K562 (cell line): ENCODE data around the gene NFIL3. TPM values are rescaled to one million over a fixed set of nuclear protein-coding genes. Genes with fewer than 3 reads are reported as not detected.

ENCODE experiments used
- ATAC-seq: fragments of 200-7000 bp; cut with Tn5 transposase; 3 replicates; pipeline ENCODE4 v1.9.1; 2020; ENCODE audit warnings: moderate library complexity
- BruUV-seq: library from RNA; stranded (reverse); fragments of 400-500 nt; replicated peaks from 2 replicates; lab custom pipeline; 2021; lab: Mats Ljungman, UMichigan
- CTCF ChIA-PET: fragments of 300-600 bp; formaldehyde crosslinking; extraction: SDS; loops from one replicate; lab custom pipeline; 2021; ENCODE audit warnings: low intra/inter-chr PET ratio; lab: Yijun Ruan, JAX
- POLR2A ChIA-PET: fragments of 300-600, 350-650 bp; sonication (Branson Sonifier 250); formaldehyde crosslinking; extraction: SDS; loops from one replicate; lab custom pipeline; 2021; ENCODE audit warnings: antibody characterized with exemption, inconsistent platforms; lab: Yijun Ruan, JAX
- DNase-seq, 4 experiments: peaks; one replicate each; pipeline versions ENCODE4 v3.0.0 to v3.0.0-alpha.2; 2011 to 2018; ENCODE audit warnings: low spot score in 3 of 4, mixed read lengths in 3 of 4; ENCODE audit errors: extremely low read depth in 1 of 4
- FAIRE-seq: peaks from 2 replicates; lab custom pipeline; 2011; peaks lifted over from hg19 to GRCh38; lab: Jason Lieb, UNC
- H2AFZ ChIP-seq: 2 replicates; pipeline ENCODE4 v1.6.0; 2011; ENCODE audit warnings: low read depth, low read length, control low read depth, inconsistent platforms
- H3K27ac ChIP-seq: fragments of 200-600 bp; 3 replicates; pipeline ENCODE4 v1.8.0; 2011; ENCODE audit warnings: low read depth, mild to moderate bottlenecking, control low read depth, inconsistent platforms, low read length, moderate library complexity, mixed read lengths; ENCODE audit errors: extremely low read depth
- H3K27me3 ChIP-seq, 2 experiments: fragments of 300-600 bp in 1 of 2; 2 replicates in 1 of 2; 3 replicates in 1 of 2; pipeline versions ENCODE4 v1.6.0 to v1.8.0; 2011; ENCODE audit warnings: inconsistent platforms in 2 of 2, low read length in 2 of 2, mild to moderate bottlenecking in 1 of 2, mixed read lengths in 1 of 2, moderate library complexity in 1 of 2; ENCODE audit not compliant: control insufficient read depth in 2 of 2, insufficient read depth in 2 of 2
- H3K36me3 ChIP-seq: fragments of 300-600 bp; 3 replicates; pipeline ENCODE4 v1.8.0; 2011; ENCODE audit warnings: mild to moderate bottlenecking, low read length, inconsistent platforms; ENCODE audit not compliant: control insufficient read depth, insufficient read depth
- H3K4me1 ChIP-seq, 2 experiments: fragments of 200-600 bp in 1 of 2; replicated peaks in 1 of 2; 2 replicates in 1 of 2; 3 replicates in 1 of 2; pipeline versions ENCODE4 v1.5.1 to v1.8.0; 2011; ENCODE audit warnings: inconsistent platforms in 2 of 2, low read length in 2 of 2, mild to moderate bottlenecking in 1 of 2, mixed read lengths in 1 of 2, moderate library complexity in 1 of 2; ENCODE audit not compliant: control insufficient read depth in 2 of 2, insufficient read depth in 2 of 2
- H3K4me2 ChIP-seq: 2 replicates; pipeline ENCODE4 v1.6.1; 2011; ENCODE audit warnings: low read length, control low read depth, inconsistent platforms, mixed read lengths; ENCODE audit not compliant: insufficient read depth
- H3K4me3 ChIP-seq: fragments of 200-600 bp; sonication (generic), shearing (Covaris generic); 2 replicates; pipeline ENCODE4 v1.5.1; 2016; ENCODE audit warnings: control low read depth, inconsistent platforms
- H3K79me2 ChIP-seq: fragments of 200-600 bp; 3 replicates; pipeline ENCODE4 v1.8.0; 2011; ENCODE audit warnings: low read length, inconsistent platforms; ENCODE audit not compliant: control insufficient read depth, insufficient read depth
- H3K9ac ChIP-seq, 2 experiments: 2 replicates each; pipeline versions ENCODE4 v1.6.0 to v1.6.1; 2011; ENCODE audit warnings: low read depth in 2 of 2, low read length in 2 of 2, control low read depth in 1 of 2, inconsistent platforms in 1 of 2, mild to moderate bottlenecking in 1 of 2, mixed read lengths in 1 of 2; ENCODE audit not compliant: insufficient read depth in 1 of 2
- H3K9me1 ChIP-seq: one replicate; pipeline ENCODE4 v1.6.0; 2011; ENCODE audit warnings: inconsistent platforms, mild to moderate bottlenecking, low read length, moderate library complexity; ENCODE audit not compliant: control insufficient read depth, insufficient read depth
- H3K9me3 ChIP-seq: replicated peaks from 2 replicates; pipeline ENCODE4 v1.5.1; 2011; ENCODE audit warnings: low read depth, low read length, inconsistent platforms; ENCODE audit not compliant: control insufficient read depth, insufficient read depth
- H4K20me1 ChIP-seq: replicated peaks from 2 replicates; pipeline ENCODE4 v1.6.1; 2011; ENCODE audit warnings: low read length, inconsistent platforms, mixed read lengths; ENCODE audit not compliant: control insufficient read depth, insufficient read depth
- ARID1B ChIP-seq: fragments of 450-650 bp; IDR thresholded peaks from 2 replicates; pipeline ENCODE4 v1.6.1; 2016; ENCODE audit warnings: antibody characterized with exemption, mild to moderate bottlenecking, inconsistent platforms
- CBFA2T2 ChIP-seq: fragments of 450-650 bp; conservative IDR thresholded peaks from 2 replicates; pipeline ENCODE4 v1.6.1; 2017; ENCODE audit warnings: mild to moderate bottlenecking
- CBFA2T3 ChIP-seq: fragments of 450-650 bp; IDR thresholded peaks from 2 replicates; pipeline ENCODE4 v1.6.1; 2017
- EP300 ChIP-seq: IDR thresholded peaks from 2 replicates; pipeline ENCODE4 v1.6.1; 2012; ENCODE audit warnings: low read length, improper control_type of control experiment
- HEY1 ChIP-seq: fragments of 250-450 bp; sonication (Bioruptor Pico); IDR thresholded peaks from 2 replicates; pipeline ENCODE4 v1.5.0; 2020; ENCODE audit warnings: mild to moderate bottlenecking, moderate library complexity, borderline replicate concordance
- KLF16 ChIP-seq: IDR thresholded peaks from 2 replicates; pipeline ENCODE4 v1.6.1; 2016; ENCODE audit warnings: antibody characterized with exemption
- KLF6 ChIP-seq: fragments of 250-450 bp; sonication (Bioruptor Pico); IDR thresholded peaks from 2 replicates; pipeline ENCODE4 v1.4.0; 2020; ENCODE audit warnings: mild to moderate bottlenecking, moderate library complexity, borderline replicate concordance
- L3MBTL2 ChIP-seq: fragments of 450-650 bp; IDR thresholded peaks from 2 replicates; pipeline ENCODE4 v1.6.1; 2016; ENCODE audit warnings: mild to moderate bottlenecking, moderate library complexity
- NFE2 ChIP-seq: IDR thresholded peaks from 2 replicates; pipeline ENCODE4 v1.6.1; 2014; ENCODE audit warnings: antibody characterized with exemption, low read depth
- OTX1 ChIP-seq: fragments of 450-650 bp; formaldehyde crosslinking; IDR thresholded peaks from 2 replicates; pipeline ENCODE4 v1.4.0; 2022; ENCODE audit warnings: mild to moderate bottlenecking
- PRPF4 ChIP-seq: fragments of 200-400 bp; formaldehyde crosslinking; IDR thresholded peaks from one replicate; pipeline ENCODE4 v1.6.1; 2017; ENCODE audit warnings: low read length, low read depth, mild to moderate bottlenecking; ENCODE audit not compliant: insufficient read depth, poor library complexity, severe bottlenecking
- TAL1 ChIP-seq: fragments of 450-650 bp; IDR thresholded peaks from 2 replicates; pipeline ENCODE4 v1.6.1; 2016; ENCODE audit warnings: mild to moderate bottlenecking
- TCF3 ChIP-seq: sonication (generic); formaldehyde crosslinking; IDR thresholded peaks from 2 replicates; pipeline ENCODE4 v1.4.0; 2020; ENCODE audit warnings: mild to moderate bottlenecking, missing genetic modification reagents
- TEAD4 ChIP-seq, 2 experiments: sonication (generic) in 1 of 2; formaldehyde crosslinking in 1 of 2; IDR thresholded peaks; 2 replicates each; pipeline versions ENCODE4 v1.6.1 to v1.8.0; 2012 to 2022; ENCODE audit warnings: borderline replicate concordance in 1 of 2, inconsistent platforms in 1 of 2, low read length in 1 of 2, mild to moderate bottlenecking in 1 of 2, missing genetic modification reagents in 1 of 2
- ZFP36 ChIP-seq: fragments of 150-350 bp; IDR thresholded peaks from 2 replicates; pipeline ENCODE4 v1.6.1; 2018; ENCODE audit warnings: low read length, low read depth; ENCODE audit not compliant: partially characterized antibody
- ZNF134 ChIP-seq: fragments of 250-450 bp; sonication (Bioruptor Pico); conservative IDR thresholded peaks from 2 replicates; pipeline ENCODE4 v1.4.0; 2020
- whole genome bisulfite sequencing: fragments of 100-300 bp; shearing (Covaris generic); methylation state at CpG from one replicate; pipeline ENCODE4 v1.1.6; 2016; ENCODE audit warnings: low coverage, mixed read lengths; ENCODE audit not compliant: insufficient coverage; ENCODE audit errors: missing lambda C conversion rate; 5-methylcytosine and 5-hydroxymethylcytosine counted together
- in situ Hi-C: fragments of 300-500 bp; cut with MboI; formaldehyde crosslinking; loops from 4 replicates; pipeline ENCODE4 v1.15.0; 2018; ENCODE audit warnings: inconsistent platforms, mixed read lengths
- intact Hi-C: fragments of 100-400 bp; cut with micrococcal nuclease; formaldehyde crosslinking; loops from 2 replicates; pipeline ENCODE4 v1.14.2; 2022
- polyA plus RNA-seq, 8 experiments: library from polyadenylated mRNA; depleted of rRNA in 4 of 8; stranded (reverse) in 5 of 8; unstranded in 3 of 8; fragments of >200 nt; fragmentation: Nextera tagmentation in 2 of 8; fragmentation: Illumina TruSeq in 1 of 8; extraction: Ambion mirVana in 2 of 8; extraction: Trizol in 1 of 8; gene quantifications; 2 replicates each; pipeline versions ENCODE4 v1.2.1 to v1.2.3, GENCODE V29; 2011 to 2014; ENCODE audit warnings: inconsistent platforms in 1 of 8, missing spikeins in 1 of 8
- total RNA-seq, 7 experiments: library from RNA; depleted of rRNA in 6 of 7; stranded (reverse); fragments of >200 nt in 6 of 7; fragmentation: Illumina TruSeq in 2 of 7; extraction: Trizol in 2 of 7; gene quantifications; 2 replicates each; pipeline versions ENCODE4 v1.2.1 to v1.2.3, GENCODE V29; 2011 to 2021; ENCODE audit warnings: low replicate concordance in 1 of 7
- TF ChIP-seq, protein P1 (sequence below): fragments of 250-450 bp; sonication (Bioruptor Pico); IDR thresholded peaks from 2 replicates; pipeline ENCODE4 v1.8.0; 2021; ENCODE audit warnings: mild to moderate bottlenecking, moderate library complexity
- TF ChIP-seq, protein P2 (sequence below): fragments of 250-450 bp; sonication (Bioruptor Pico); IDR thresholded peaks from 2 replicates; pipeline ENCODE4 v1.5.0; 2020; ENCODE audit warnings: mild to moderate bottlenecking
- TF ChIP-seq, protein P3 (sequence below): fragments of 250-450 bp; sonication (Bioruptor Pico); IDR thresholded peaks from 2 replicates; pipeline ENCODE4 v1.5.0; 2021; ENCODE audit warnings: mild to moderate bottlenecking, moderate library complexity

NFIL3 gene
- total and polyA plus RNA-seq, 9 of the 15 experiments (the other 6 are each of a cell fraction or from before 2014, with no cell fraction given) = 3.2 to 16.1 (median 9.3) TPM

DNA sequence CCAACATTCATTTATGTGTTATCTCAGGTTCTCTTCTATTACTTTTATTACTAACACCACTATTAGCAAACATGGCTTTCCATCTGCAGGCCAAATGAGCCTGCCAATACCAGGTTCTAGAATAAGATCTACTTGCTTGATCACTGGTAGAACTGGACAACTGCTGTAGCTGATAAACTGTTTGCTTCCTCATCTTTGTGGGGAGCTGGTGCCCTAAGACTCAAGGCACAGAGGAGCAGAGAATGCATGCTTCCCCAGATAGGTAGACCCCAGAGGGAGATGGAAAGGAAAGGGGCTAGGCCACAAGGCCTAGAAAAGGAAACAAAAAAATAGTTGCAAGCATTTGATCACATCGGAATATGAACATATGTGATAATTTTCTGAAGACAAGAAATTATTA lies 31.2 kb downstream of the NFIL3 start:
- Histone ChIP-seq H3K9ac (no peak overlapping the region), H3K9me1 (no peaks in the 10 kb centered on the region), H3K79me2 (no peaks in the 10 kb centered on the region), H3K27me3 (no peaks in the 10 kb centered on the region), H2AFZ (peak overlapping the region; percentile 35; the same call in 1 of the 2 replicates), H3K4me3 (no peak overlapping the region), H3K9me3 (no peaks in the 10 kb centered on the region), H3K36me3 (no peaks in the 10 kb centered on the region), H3K4me1 (no peaks in the 10 kb centered on the region), H3K27ac (no peak overlapping the region), H3K4me2 (no peak overlapping the region), H4K20me1 (no peaks in the 10 kb centered on the region)
- ChIA-PET CTCF (no interaction called here), POLR2A (no interaction called here)
- in situ Hi-C loops (no loop called here), intact Hi-C loops (no loop called here)
- BruUV-seq = no TSS peak
- FAIRE-seq (no peak), DNase-seq (peak in 1 of 4 experiments; percentile 14), ATAC-seq (no peak)
- WGBS = 23% methylated on average over 1 of the region's 1 CpG
- no peak for TF ChIP-seq NFE2
- TF ChIP-seq CBFA2T2 = 0 out of 2 replicates have a peak, but pooled peaks have one; percentile 7
- TF ChIP-seq, protein P1, sequence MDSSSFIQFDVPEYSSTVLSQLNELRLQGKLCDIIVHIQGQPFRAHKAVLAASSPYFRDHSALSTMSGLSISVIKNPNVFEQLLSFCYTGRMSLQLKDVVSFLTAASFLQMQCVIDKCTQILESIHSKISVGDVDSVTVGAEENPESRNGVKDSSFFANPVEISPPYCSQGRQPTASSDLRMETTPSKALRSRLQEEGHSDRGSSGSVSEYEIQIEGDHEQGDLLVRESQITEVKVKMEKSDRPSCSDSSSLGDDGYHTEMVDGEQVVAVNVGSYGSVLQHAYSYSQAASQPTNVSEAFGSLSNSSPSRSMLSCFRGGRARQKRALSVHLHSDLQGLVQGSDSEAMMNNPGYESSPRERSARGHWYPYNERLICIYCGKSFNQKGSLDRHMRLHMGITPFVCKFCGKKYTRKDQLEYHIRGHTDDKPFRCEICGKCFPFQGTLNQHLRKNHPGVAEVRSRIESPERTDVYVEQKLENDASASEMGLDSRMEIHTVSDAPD (CRISPR knock-in tag) = no peak
- TF ChIP-seq ARID1B = peak; percentile 45
- TF ChIP-seq, protein P2, sequence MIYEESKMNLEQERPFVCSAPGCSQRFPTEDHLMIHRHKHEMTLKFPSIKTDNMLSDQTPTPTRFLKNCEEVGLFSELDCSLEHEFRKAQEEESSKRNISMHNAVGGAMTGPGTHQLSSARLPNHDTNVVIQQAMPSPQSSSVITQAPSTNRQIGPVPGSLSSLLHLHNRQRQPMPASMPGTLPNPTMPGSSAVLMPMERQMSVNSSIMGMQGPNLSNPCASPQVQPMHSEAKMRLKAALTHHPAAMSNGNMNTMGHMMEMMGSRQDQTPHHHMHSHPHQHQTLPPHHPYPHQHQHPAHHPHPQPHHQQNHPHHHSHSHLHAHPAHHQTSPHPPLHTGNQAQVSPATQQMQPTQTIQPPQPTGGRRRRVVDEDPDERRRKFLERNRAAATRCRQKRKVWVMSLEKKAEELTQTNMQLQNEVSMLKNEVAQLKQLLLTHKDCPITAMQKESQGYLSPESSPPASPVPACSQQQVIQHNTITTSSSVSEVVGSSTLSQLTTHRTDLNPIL (CRISPR knock-in tag) = no peak
- peak; percentile 40 for TF ChIP-seq CBFA2T3
- TF ChIP-seq KLF16 = no peak
- no peak for TF ChIP-seq L3MBTL2
- TF ChIP-seq PRPF4 = no peak
- TF ChIP-seq, protein P3, sequence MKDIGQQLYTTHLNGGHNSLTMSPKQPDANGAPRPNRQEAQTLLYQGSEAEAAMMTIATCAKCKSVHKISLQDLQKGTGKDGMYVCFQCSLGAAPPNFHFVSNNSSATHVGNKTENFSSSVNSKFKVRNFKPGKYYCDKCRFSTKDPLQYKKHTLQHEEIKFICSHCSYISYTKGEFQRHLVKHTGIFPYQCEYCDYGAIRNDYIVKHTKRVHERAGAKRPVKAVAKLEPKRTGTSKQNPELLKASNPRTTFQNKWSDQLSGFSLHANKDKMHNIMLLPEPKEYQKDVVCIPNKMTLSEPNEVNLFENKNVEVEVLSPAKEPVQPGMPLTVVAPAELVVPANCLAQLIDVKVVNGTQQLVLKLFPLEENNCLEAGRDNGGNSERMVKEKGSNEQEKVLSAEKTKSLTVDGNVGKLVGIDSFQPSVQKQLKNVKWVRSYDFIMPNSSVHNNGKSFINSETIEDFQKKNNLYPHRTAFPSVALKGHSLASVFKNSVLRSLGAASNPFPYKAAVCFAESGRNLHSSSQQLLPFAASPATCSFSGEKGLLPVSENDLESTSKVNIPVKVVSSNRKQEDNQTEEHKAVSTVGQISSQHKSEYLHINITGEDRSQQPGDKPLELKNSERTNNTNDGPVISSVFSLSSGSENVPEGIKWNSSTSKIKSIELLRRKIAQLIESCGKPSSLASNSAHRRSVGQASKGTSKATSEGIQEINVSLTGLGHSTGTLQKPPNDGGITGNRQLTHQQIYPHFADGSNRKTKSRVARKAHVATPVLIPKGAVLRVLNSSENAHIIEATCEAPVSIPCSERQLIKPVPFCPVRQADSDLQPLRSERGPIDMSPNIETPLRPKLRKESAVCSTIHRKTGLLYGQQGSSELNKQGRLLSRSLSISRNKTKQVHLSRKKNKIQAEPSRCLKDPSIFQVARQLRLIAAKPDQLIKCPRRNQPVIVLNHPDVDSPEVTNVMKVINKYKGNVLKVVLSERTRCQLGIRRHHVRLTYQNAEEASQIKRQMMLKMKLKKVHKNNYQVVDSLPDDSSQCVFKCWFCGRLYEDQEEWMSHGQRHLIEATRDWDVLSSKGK (CRISPR knock-in tag) = no peak
- TF ChIP-seq KLF6 (CRISPR knock-in tag) = no peak
- 0 out of 2 replicates have a peak, but pooled peaks have one; percentile 28 for TF ChIP-seq TAL1
- no peak for TF ChIP-seq HEY1
- TF ChIP-seq TCF3 = peak; percentile 51
- no peak for TF ChIP-seq OTX1 (CRISPR knock-in tag)
- TF ChIP-seq TEAD4 (IDR thresholded peaks at IDR 0.05; ENCODE audit: low read length) = peak; percentile 39; the same call in 1 of the 2 replicates
- TF ChIP-seq TEAD4 (CRISPR knock-in tag; IDR thresholded peaks at IDR 0.05; ENCODE audit: borderline replicate concordance) = no peak
- no peak for TF ChIP-seq ZNF134 (CRISPR knock-in tag)
- TF ChIP-seq ZFP36 = no peak
- no peak for TF ChIP-seq EP300
